Astrocyte of the cerebellum (primary cell): ENCODE results near the gene CERS4.
"Not testable (repeated sequence)": the region's sequence is repeated elsewhere in the genome, so short reads cannot be mapped to it uniquely, and the experiment has no call there.

Experiments used
- DNase-seq: peaks from one replicate; pipeline ENCODE4 v3.0.0-alpha.2; 2011; ENCODE audit warnings: low read depth
- H3K4me3 ChIP-seq: 2 replicates; pipeline ENCODE4 v1.5.1; 2011; ENCODE audit warnings: mild to moderate bottlenecking, low read depth, low read length, moderate library complexity
- CTCF ChIP-seq: IDR thresholded peaks from 2 replicates; pipeline ENCODE4 v1.5.1; 2012; ENCODE audit warnings: low read length, low read depth, moderate library complexity, mild to moderate bottlenecking; ENCODE audit errors: missing control alignments
- in situ Hi-C: cut with HindIII; loops from 2 replicates; pipeline ENCODE4 v1.10.0; 2017; ENCODE audit warnings: low sequenced_read_pairs

CERS4 gene

GRCh38 chr19:8244442-8244841 is 35.3 kb downstream of the CERS4 start:
- in situ Hi-C loops = no loop called here
- no peak overlapping the region for H3K4me3 ChIP-seq
- DNase-seq = no peak
- TF ChIP-seq CTCF = no peak

DNA sequence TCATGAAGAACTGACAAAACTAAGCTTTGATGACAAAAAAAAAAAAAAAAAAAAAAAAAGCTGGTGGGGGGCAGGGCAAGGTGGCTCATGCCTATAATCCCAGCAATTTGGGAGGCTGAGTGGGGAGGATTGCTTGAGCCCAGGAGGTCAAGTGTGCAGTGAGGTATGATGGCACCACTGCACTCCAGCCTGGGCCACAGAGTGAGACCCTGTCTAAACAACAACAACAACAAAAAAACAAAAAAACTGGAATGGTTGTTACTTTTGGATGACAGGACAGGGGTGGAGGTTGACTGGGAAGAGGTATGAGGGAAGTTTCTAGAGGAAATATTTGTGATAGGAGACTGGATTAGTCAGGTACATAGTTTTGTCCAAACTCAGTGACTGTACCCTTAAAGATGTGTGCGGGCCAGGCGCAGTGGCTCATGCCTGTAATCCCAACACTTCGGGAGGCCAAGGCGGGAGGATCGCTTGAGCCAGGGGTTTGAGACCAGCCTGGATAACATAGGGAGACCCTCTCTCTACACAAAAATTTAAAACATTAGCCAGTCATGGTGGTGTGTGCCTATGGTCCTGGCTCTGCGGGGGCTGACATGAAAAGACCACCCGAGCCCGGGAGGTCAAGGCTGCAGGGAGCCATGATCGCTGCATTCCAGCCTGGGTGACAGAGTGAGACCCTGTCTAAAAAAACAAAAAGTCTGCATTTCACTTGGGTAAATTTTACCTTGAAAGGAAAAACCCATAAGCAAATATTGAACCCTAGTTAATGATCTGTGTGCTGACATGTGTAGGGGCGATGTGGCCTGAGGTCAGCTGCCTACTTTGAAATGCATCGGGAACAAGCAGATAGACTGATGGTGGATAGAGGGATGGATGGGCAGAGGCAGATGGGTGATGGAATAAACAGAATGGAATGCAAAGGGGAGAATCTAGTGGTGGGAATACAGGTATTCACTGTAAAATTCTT is 37.0 kb downstream of the CERS4 start:
- no peak for DNase-seq

DNA sequence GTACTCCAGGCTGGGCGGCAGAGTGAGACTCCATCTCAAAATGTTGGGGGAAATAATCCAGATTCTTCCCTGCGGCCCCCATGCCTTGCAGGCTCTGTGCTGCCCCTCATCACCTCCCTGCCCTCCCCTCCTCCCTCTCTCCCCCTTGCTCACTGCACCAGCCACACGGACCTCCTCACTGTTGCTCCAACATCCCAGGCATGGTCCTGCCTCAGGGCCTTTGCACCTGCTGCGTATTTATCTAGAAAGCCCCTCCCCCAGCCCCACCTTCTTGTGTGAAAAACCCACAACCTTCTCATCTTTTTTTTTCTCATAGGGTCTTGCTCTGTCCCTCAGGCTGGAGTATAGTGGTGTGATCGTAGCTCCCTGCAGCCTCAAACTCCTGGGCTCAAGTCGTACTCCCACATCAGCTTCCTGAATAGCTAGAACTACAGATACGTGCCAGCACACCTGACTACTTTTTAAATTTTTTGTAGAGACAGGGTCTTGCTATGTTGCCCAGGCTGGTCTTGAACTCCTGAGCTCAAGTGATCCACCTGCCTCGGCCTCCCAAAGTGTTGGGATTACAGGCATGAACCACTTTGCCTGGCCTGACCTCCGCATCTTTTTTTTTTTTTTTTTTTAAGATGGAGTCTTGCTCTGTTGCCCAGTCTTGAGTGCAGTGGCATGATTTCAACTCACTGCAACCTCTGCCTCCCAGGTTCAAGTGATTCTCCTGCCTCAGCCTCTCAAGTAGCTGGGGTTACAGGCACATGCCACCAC is 38.1 kb downstream of the CERS4 start:
- H3K4me3 ChIP-seq, in situ Hi-C loops, DNase-seq: not testable (repeated sequence)

More for the DNA sequence above, 37.0 kb downstream of the CERS4 start:
- in situ Hi-C loops = no loop called here
- TF ChIP-seq CTCF = no peak
- H3K4me3 ChIP-seq = no peak overlapping the region

DNA sequence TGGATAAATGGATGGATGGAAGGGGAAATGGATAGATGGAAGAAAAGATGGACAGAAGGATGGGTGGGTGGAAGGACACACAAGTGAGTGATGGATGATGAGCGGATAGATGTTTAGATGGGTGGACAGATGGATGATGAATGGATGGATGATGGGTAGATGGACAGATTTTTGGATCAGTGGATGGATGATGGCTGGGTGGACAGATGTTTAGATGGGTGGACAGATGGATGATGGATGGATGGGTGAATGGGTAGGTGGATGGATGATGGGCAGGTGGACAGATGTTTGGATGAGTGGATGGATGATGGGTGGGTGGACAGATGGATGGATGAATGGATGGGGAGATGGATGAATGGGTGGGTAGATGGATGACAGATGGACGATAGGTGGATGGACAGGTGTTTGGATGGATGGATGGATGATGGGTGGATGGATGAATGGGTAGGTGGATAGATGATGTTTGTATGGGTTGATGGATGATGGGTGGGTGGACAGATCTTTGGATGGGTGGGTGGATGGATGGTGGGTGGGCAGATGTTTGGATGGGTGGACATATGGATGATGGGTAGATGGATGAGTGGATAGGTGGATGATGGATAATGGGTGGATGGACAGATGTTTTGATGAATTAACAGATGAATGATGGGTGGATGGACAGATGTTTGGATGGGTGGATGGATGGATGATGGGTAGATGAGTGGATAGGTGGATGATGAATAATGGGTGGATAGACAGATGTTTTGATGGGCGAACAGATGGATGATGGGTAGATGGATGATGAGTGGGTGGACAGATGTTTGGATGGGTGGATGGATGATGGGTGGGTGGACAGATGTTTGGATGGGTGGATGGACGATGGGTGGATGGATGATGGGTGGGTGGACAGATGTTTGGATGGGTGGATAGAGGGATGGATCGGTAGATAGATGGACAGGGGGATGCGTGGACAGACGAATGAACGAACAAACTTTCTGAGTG is 39.5 kb downstream of the CERS4 start:
- no peak for DNase-seq
- in situ Hi-C loops = no loop called here
- H3K4me3 ChIP-seq = no peak overlapping the region
- no peak for TF ChIP-seq CTCF

DNA sequence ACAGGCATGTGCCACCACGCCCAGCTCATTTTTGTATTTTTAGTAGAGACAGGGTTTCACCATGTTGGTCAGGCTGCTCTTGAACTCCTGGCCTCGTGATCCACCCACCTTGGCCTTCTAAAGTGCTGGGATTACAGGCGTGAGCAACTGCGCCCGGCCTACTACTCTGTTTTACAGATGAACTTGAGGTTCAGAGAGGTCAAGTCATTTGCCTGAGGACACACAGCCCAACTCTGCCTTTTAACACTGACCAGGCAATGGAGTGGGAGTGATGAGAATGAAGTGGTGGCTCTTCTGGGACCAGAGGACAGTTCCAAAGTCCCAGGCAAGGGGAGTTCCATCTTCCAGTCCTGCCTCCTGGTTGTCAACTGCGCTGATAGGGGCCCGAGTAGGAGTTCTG is 41.4 kb downstream of the CERS4 start:
- in situ Hi-C loops = no loop called here
- no peak for DNase-seq
- TF ChIP-seq CTCF = no peak
- H3K4me3 ChIP-seq = no peak overlapping the region

- TF ChIP-seq CTCF = no peak
- no peak overlapping the region for H3K4me3 ChIP-seq
- in situ Hi-C loops = no loop called here
- DNase-seq = peak; percentile 6
These were observed 41.9 kb downstream of the CERS4 start for GRCh38 chr19:8251025-8251472.
